Suprapubic skin (tissue), 4 donors: Measurements from ENCODE around the gene APLP2. TPM values are rescaled to one million over a fixed set of nuclear protein-coding genes. Genes with fewer than 3 reads are reported as not detected.

Experiments used
- DNase-seq, 2 donors: peaks; one replicate each; pipeline ENCODE4 v3.0.0-alpha.2; 2019; ENCODE audit warnings: low spot score in 2 of 2
- H3K27ac ChIP-seq: fragments of 200-600 bp; sonication (generic); one replicate; pipeline ENCODE4 v1.5.1; 2019
- H3K27me3 ChIP-seq: fragments of 200-600 bp; sonication (generic); one replicate; pipeline ENCODE4 v1.5.1; 2019
- H3K36me3 ChIP-seq: fragments of 200-600 bp; sonication (generic); one replicate; pipeline ENCODE4 v1.5.1; 2019
- H3K4me1 ChIP-seq: fragments of 200-600 bp; sonication (generic); one replicate; pipeline ENCODE4 v1.5.1; 2019
- H3K4me3 ChIP-seq: fragments of 200-600 bp; sonication (generic); one replicate; pipeline ENCODE4 v1.5.1; 2019; ENCODE audit warnings: mild to moderate bottlenecking
- H3K9me3 ChIP-seq: fragments of 200-600 bp; sonication (generic); one replicate; pipeline ENCODE4 v1.5.1; 2019
- CTCF ChIP-seq, 2 donors: fragments of 200-600 bp in 1 of 2; fragments of 450-650 bp in 1 of 2; sonication (generic) in 1 of 2; IDR thresholded peaks; one replicate each; pipeline ENCODE4 v1.5.1; 2016 to 2019; ENCODE audit warnings: antibody characterized with exemption in 2 of 2, mild to moderate bottlenecking in 1 of 2, moderate library complexity in 1 of 2
- EP300 ChIP-seq: sonication (generic); formaldehyde crosslinking; IDR thresholded peaks from one replicate; pipeline ENCODE4 v1.6.1; 2017; ENCODE audit warnings: antibody characterized with exemption
- POLR2A ChIP-seq, 2 donors: fragments of 450-650 bp; IDR thresholded peaks; one replicate each; pipeline ENCODE4 v1.6.1; 2017; ENCODE audit warnings: antibody characterized with exemption in 2 of 2, mild to moderate bottlenecking in 2 of 2, moderate library complexity in 2 of 2
- POLR2AphosphoS5 ChIP-seq, 3 donors: sonication (generic); formaldehyde crosslinking; IDR thresholded peaks; one replicate each; pipeline ENCODE4 v1.6.1; 2017; ENCODE audit warnings: antibody characterized with exemption in 3 of 3
- WGBS: methylation state at CpG from one replicate; pipeline ENCODE4 v1.1.5; 2018; 5-methylcytosine and 5-hydroxymethylcytosine counted together
- total RNA-seq, 4 donors: library from RNA; depleted of rRNA; stranded (reverse); fragments of >200 nt; gene quantifications; one replicate each; pipeline ENCODE4 v1.1.0, GENCODE V29; 2016

The APLP2 gene
- total RNA-seq, 4 donors from 2014 or later: 150 to 237 (median 174) TPM

GRCh38 chr11:130159657-130160497 lies 90.2 kb downstream of the APLP2 start, which contains the start of gene ST14:
Gene ST14 (plus strand): TSS chr11:130159782. CDS start chr11:130159980, 198 bp downstream.
- 2% methylated on average over 41 of the region's 89 CpGs for WGBS
- peaks cover 60% of the 10 kb centered on the region for H3K4me1 ChIP-seq
- no peak for DNase-seq
- no peaks in the 10 kb centered on the region for H3K36me3 ChIP-seq
- no peak for TF ChIP-seq CTCF (IDR thresholded peaks at IDR 0.05)
- no peak for TF ChIP-seq POLR2A (IDR thresholded peaks at IDR 0.05)
- no peak for TF ChIP-seq POLR2AphosphoS5 (IDR thresholded peaks at IDR 0.05)
- no peak for TF ChIP-seq EP300
- peak within 1 kb of the TSS; percentile 64 for H3K4me3 ChIP-seq
- H3K9me3 ChIP-seq: no peaks in the 10 kb centered on the region
- H3K27ac ChIP-seq: peak within 1 kb of the TSS; percentile 88
- peaks cover 19% of the 10 kb centered on the region for H3K27me3 ChIP-seq

- H3K4me1 ChIP-seq: peaks cover 60% of the 10 kb centered on the region
Observed at GRCh38 chr11:130160498-130161155, 90.9 kb downstream of the APLP2 start.

GRCh38 chr11:130161441-130162145 lies 91.9 kb downstream of the APLP2 start:
- H3K27ac ChIP-seq: no peak overlapping the region
- DNase-seq: no peak
- TF ChIP-seq POLR2A (IDR thresholded peaks at IDR 0.05) (no peak), EP300 (no peak), POLR2AphosphoS5 (IDR thresholded peaks at IDR 0.05) (no peak), CTCF (IDR thresholded peaks at IDR 0.05) (no peak)
- 63% methylated on average over 9 of the region's 11 CpGs for WGBS
- peaks cover 19% of the 10 kb centered on the region for H3K27me3 ChIP-seq
- no peaks in the 10 kb centered on the region for H3K36me3 ChIP-seq
- H3K9me3 ChIP-seq: no peaks in the 10 kb centered on the region
- H3K4me3 ChIP-seq: peak overlapping the region; percentile 64
- H3K4me1 ChIP-seq: peaks cover 57% of the 10 kb centered on the region

More at GRCh38 chr11:130160498-130161155, 90.9 kb downstream of the APLP2 start:
- WGBS: 37% methylated on average over 18 of the region's 19 CpGs
- Histone ChIP-seq H3K27ac (peak overlapping the region; percentile 88), H3K36me3 (no peaks in the 10 kb centered on the region), H3K4me3 (peak overlapping the region; percentile 64), H3K27me3 (peaks cover 19% of the 10 kb centered on the region), H3K9me3 (no peaks in the 10 kb centered on the region)
- TF ChIP-seq POLR2A (IDR thresholded peaks at IDR 0.05) (no peak), EP300 (no peak), POLR2AphosphoS5 (IDR thresholded peaks at IDR 0.05) (no peak), CTCF (IDR thresholded peaks at IDR 0.05) (no peak)
- DNase-seq: no peak

GRCh38 chr11:130162733-130163132 lies 93.0 kb downstream of the APLP2 start:
- H3K4me1 ChIP-seq: peaks cover 58% of the 10 kb centered on the region
- no peaks in the 10 kb centered on the region for H3K36me3 ChIP-seq
- H3K9me3 ChIP-seq: no peaks in the 10 kb centered on the region
- no peak for TF ChIP-seq POLR2AphosphoS5 (IDR thresholded peaks at IDR 0.05)
- no peak for TF ChIP-seq POLR2A (IDR thresholded peaks at IDR 0.05)
- TF ChIP-seq CTCF (IDR thresholded peaks at IDR 0.05): no peak
- no peak for TF ChIP-seq EP300
- H3K4me3 ChIP-seq: no peak overlapping the region
- peaks cover 19% of the 10 kb centered on the region for H3K27me3 ChIP-seq
- no peak for DNase-seq
- H3K27ac ChIP-seq: no peak overlapping the region
- WGBS: 44% methylated on average over 5 of the region's 5 CpGs
